Astrocyte (in vitro differentiated cells and primary cell): ENCODE measurements around the gene THADA.

ENCODE experiments used
- EZH2 ChIP-seq: IDR thresholded peaks from 2 replicates; pipeline ENCODE4 v1.6.1; 2012; ENCODE audit warnings: mild to moderate bottlenecking, low read length, inconsistent platforms; ENCODE audit not compliant: insufficient read depth
- TF ChIP-seq, protein P1 (sequence below): IDR thresholded peaks from 2 replicates; pipeline ENCODE4 v1.5.1; 2011; ENCODE audit warnings: low read depth, mild to moderate bottlenecking, inconsistent platforms, low read length, moderate library complexity; ENCODE audit not compliant: insufficient read depth

DNA sequence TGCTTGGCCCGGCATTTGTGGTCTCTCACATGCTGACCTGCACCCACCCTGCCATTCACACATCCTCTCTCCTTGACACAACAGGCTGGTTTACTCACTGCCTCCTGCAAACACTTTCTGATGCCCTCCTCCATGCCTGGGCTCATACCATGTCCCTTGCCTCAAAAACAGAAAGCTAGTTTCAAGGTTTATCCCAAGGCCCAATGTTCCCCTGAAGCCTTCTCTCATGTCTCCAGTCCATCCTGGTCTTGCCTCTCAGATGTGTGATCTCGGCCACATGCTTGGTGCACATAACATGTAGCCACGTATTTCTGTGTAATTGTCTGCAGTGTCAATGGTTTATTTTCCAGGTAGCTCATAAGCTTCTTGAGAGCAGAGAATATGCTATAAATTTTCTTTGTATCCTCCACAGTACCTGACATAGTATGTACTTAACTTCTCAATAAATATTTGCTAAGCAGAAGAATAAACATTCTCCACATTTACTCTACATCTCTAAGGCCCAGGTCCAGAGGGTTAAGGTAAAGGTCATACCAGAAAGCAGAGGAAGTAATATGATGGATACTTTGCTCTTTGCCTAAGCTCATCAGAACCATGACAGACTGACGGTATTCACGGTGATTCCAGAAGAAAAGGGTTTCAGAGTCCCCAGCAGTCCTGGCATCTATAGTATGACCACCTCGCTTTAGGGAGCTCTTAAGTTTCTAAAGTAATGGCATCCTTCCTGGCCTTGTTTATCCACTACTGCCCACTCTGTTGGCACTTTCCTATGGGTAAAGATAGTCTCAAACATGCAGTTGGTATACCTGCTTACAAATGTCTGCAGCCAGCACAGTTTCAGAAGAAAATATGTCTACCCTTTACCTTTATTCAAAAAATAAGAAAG lies 206.0 kb downstream of the THADA start:
- TF ChIP-seq, protein P1, sequence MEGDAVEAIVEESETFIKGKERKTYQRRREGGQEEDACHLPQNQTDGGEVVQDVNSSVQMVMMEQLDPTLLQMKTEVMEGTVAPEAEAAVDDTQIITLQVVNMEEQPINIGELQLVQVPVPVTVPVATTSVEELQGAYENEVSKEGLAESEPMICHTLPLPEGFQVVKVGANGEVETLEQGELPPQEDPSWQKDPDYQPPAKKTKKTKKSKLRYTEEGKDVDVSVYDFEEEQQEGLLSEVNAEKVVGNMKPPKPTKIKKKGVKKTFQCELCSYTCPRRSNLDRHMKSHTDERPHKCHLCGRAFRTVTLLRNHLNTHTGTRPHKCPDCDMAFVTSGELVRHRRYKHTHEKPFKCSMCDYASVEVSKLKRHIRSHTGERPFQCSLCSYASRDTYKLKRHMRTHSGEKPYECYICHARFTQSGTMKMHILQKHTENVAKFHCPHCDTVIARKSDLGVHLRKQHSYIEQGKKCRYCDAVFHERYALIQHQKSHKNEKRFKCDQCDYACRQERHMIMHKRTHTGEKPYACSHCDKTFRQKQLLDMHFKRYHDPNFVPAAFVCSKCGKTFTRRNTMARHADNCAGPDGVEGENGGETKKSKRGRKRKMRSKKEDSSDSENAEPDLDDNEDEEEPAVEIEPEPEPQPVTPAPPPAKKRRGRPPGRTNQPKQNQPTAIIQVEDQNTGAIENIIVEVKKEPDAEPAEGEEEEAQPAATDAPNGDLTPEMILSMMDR: no peak
- TF ChIP-seq EZH2: no peak
